Activated naive CD8-positive, alpha-beta T cell treated with anti-CD3 and anti-CD28 coated beads, Interleukin-2, amount 10 ng/mL, durations not matched to agents 7 days and 5 days (primary cell): Measurements from ENCODE around the gene B4GALNT2. TPM values are rescaled to one million over a fixed set of nuclear protein-coding genes. Genes with fewer than 3 reads are reported as not detected.
"Not testable (repeated sequence)": the region's sequence is repeated elsewhere in the genome, so short reads cannot be mapped to it uniquely, and the experiment has no call there.

Source experiments
- ATAC-seq: fragments of 150-1000 bp; cut with Tn5 transposase; one replicate; pipeline ENCODE4 v1.10.0; 2021; ENCODE audit warnings: low read depth, moderate library complexity
- POLR2A ChIA-PET: fragments of 350-600 bp; sonication (Branson Sonifier 250); formaldehyde crosslinking; loops from one replicate; lab custom pipeline; 2021; ENCODE audit warnings: antibody characterized with exemption; lab: Charles Lee
- DNase-seq: peaks from one replicate; pipeline ENCODE4 v3.0.0; 2021
- H3K27ac Mint-ChIP-seq: one replicate; pipeline ENCODE4 v1.8.0; 2022; ENCODE audit warnings: mild to moderate bottlenecking, mixed read lengths
- H3K27me3 Mint-ChIP-seq: one replicate; pipeline ENCODE4 v1.8.0; 2022; ENCODE audit warnings: mild to moderate bottlenecking, moderate library complexity, mixed read lengths
- H3K36me3 Mint-ChIP-seq: one replicate; pipeline ENCODE4 v1.8.0; 2021; ENCODE audit warnings: mild to moderate bottlenecking, mixed read lengths
- H3K4me1 Mint-ChIP-seq: one replicate; pipeline ENCODE4 v1.8.0; 2021; ENCODE audit warnings: mixed read lengths
- H3K4me3 Mint-ChIP-seq: one replicate; pipeline ENCODE4 v1.8.0; 2022; ENCODE audit warnings: mild to moderate bottlenecking, moderate library complexity, mixed read lengths
- H3K9me3 Mint-ChIP-seq: one replicate; pipeline ENCODE4 v1.8.0; 2021; ENCODE audit warnings: mixed read lengths
- total RNA-seq, 2 experiments: library from RNA; stranded (reverse); gene quantifications; one replicate each; pipeline ENCODE4 v1.2.3, GENCODE V29; 2021

Gene B4GALNT2
- total RNA-seq, 2 experiments from 2014 or later = not detected

DNA sequence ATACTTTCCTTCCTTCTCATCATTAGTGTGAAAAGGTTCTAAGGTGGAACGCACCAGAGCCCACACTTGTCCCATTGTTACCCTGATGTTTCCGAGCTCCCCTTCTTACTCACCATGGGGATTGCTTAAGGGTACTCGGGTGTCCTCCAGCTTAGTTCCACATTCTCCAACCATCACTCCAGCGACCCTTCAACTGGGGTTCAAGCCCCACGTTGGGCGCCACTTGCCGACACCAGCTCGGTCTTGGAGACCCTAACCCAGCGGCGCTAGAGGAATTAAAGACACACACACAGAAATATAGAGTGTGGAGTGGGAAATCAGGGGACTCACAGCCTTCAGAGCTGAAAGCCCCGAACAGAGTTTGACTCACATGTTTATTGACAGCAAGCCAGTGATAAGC is 43.4 kb downstream of the B4GALNT2 start:
- not testable (repeated sequence) for H3K36me3 Mint-ChIP-seq, H3K27ac Mint-ChIP-seq, H3K4me1 Mint-ChIP-seq, DNase-seq, ATAC-seq, H3K4me3 Mint-ChIP-seq, H3K27me3 Mint-ChIP-seq
- POLR2A ChIA-PET = interaction anchor here (0.8 kb wide), 1 partner anchor 50 kb away, joined by 3 read pairs; no protein-coding TSS in a partner anchor
- peaks cover 16% of the 10 kb centered on the region for H3K9me3 Mint-ChIP-seq

DNA sequence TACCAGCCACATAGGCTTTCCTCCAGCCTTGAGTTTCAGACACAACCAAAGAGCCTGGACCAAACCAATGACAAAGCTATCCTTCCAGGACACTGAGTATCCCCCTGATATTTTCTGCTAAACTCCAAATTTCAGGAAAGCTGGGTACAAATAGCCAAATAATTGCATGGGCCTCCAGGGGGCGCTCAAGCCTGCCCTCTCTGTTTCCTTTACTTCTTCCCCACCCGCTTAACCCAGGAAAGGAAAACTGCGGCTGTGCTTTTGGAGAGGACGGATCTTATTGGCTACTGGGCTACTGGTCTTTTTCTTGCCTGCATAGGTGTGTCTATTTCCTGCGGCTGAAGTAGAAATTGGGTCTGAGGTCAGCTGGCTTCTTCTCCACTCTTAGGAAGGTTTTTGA is 47.7 kb downstream of the B4GALNT2 start:
- peaks cover 5% of the 10 kb centered on the region for H3K4me1 Mint-ChIP-seq
- ATAC-seq (peak; percentile 22), DNase-seq (peak; percentile 65)
- H3K9me3 Mint-ChIP-seq = peaks cover 27% of the 10 kb centered on the region
- peaks cover 3% of the 10 kb centered on the region for H3K27me3 Mint-ChIP-seq
- peaks cover 11% of the 10 kb centered on the region for H3K36me3 Mint-ChIP-seq
- no peak overlapping the region for H3K27ac Mint-ChIP-seq
- POLR2A ChIA-PET = interaction anchor here (0.7 to 3.6 kb wide), 7 partner anchors 12 to 111 kb away, joined by 3 to 44 read pairs (median 4); no protein-coding TSS in a partner anchor
- no peak overlapping the region for H3K4me3 Mint-ChIP-seq

DNA sequence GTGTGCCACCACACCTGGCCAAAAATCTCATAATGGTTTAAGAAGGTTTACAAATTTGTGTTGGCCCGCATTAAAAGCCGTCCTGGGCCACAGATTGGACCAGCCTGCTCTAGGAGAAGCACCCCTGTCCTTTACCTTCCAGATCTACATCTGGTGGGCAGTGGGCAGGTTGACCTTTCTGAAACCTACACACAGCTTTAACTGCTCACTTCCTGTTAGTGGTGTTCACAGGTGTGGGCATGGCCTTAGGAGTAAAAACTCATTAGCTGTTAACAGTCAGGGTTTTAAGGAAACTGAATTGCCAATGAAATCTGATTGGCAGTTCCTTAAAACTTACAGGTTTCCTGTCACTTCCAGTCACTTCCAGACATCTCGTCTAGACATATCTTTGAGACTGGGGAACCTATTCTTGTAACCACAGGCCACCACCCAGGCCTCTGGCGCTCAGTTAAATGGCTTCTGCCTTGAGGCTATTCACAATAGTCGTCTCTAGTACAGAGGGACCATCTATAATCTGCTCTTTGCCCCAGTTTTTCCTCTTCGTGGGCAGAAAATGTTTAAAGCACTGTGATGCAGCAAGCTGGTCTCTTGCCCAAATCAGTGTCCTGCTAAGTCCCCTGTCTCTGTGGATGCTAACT is 48.5 kb downstream of the B4GALNT2 start:
- no peak overlapping the region for H3K4me3 Mint-ChIP-seq
- H3K36me3 Mint-ChIP-seq = peaks cover 13% of the 10 kb centered on the region
- H3K27me3 Mint-ChIP-seq = peaks cover 3% of the 10 kb centered on the region
- H3K9me3 Mint-ChIP-seq = peaks cover 27% of the 10 kb centered on the region
- no peak overlapping the region for H3K27ac Mint-ChIP-seq
- POLR2A ChIA-PET = interaction anchor here (1.0 to 3.6 kb wide), 5 partner anchors 12 to 49 kb away, joined by 3 to 44 read pairs (median 4); partner anchors contain the start of gene PHOSPHO1
- no peak for ATAC-seq
- no peak for DNase-seq
- peaks cover 5% of the 10 kb centered on the region for H3K4me1 Mint-ChIP-seq

DNA sequence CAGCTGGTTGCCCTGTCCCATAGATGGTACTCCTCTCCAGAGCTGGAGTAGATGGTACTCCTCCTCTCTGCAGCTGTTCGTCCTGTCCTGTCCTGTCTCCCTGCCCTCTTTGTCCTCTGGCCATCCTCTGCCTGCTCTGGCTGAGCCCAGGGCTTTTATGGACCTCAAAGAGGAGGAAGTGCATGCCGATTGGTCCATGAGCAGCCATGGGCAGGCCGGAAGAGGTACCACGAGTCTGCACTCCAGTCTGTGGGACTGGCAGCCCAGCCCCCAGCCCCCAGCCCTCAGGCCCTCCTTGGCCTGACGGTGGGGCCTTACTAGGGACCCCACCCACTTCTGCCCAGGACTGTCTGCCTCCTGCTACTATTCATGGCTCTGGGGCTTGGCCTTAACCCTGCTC is 50.8 kb downstream of the B4GALNT2 start:
- Mint-ChIP-seq H3K36me3 (peaks cover 15% of the 10 kb centered on the region), H3K4me1 (peaks cover 5% of the 10 kb centered on the region), H3K27ac (no peak overlapping the region), H3K27me3 (peaks cover 3% of the 10 kb centered on the region), H3K9me3 (peaks cover 18% of the 10 kb centered on the region), H3K4me3 (no peak overlapping the region)
- POLR2A ChIA-PET = no interaction called here
- no peak for ATAC-seq
- DNase-seq = no peak

DNA sequence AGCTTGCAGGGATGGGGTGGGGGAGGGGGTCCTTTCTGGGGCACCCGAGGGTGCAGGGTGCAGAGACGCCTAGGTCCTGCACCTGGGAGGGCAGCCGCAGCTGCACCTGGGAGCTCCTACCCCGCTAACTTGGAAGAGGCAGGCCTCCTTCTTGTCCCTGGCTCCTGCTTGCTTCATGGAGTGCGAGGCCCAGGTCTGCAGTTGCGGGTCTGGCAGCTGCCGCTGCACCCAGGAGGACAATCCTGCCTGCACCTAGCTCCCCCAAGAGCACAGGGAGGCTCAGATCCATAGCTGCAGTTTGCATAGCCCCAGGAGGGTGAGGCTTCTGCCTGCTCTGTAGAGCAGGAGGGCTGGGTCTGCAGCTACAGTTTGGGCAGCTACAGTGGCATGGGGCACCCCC is 51.2 kb downstream of the B4GALNT2 start:
- peaks cover 5% of the 10 kb centered on the region for H3K4me1 Mint-ChIP-seq
- peaks cover 18% of the 10 kb centered on the region for H3K9me3 Mint-ChIP-seq
- no peak overlapping the region for H3K4me3 Mint-ChIP-seq
- no peak overlapping the region for H3K27ac Mint-ChIP-seq
- ATAC-seq (no peak), DNase-seq (no peak)
- peaks cover 3% of the 10 kb centered on the region for H3K27me3 Mint-ChIP-seq
- POLR2A ChIA-PET = no interaction called here
- peaks cover 15% of the 10 kb centered on the region for H3K36me3 Mint-ChIP-seq

DNA sequence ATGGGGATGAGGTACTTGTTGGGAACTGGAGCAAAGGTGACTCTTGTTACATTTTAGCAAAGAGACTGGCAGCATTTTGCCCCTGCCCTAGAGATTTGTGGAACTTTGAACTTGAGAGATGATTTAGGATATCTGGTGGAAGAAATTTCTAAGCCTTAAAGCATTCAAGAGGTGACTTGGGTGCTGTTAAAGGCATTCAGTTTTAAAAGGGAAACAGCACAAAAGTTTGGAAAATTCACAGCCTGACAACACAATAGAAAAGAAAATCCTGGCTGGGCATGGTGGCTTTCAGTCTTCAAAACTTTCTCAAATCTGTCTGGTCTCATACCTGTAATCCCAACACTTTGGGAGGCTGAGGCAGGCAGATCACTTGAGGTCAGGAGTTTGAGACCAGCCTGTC is 52.0 kb downstream of the B4GALNT2 start:
- H3K4me3 Mint-ChIP-seq, DNase-seq, H3K27ac Mint-ChIP-seq, ATAC-seq, POLR2A ChIA-PET, H3K27me3 Mint-ChIP-seq, H3K4me1 Mint-ChIP-seq: not testable (repeated sequence)
- H3K36me3 Mint-ChIP-seq = peaks cover 15% of the 10 kb centered on the region
- peaks cover 18% of the 10 kb centered on the region for H3K9me3 Mint-ChIP-seq

DNA sequence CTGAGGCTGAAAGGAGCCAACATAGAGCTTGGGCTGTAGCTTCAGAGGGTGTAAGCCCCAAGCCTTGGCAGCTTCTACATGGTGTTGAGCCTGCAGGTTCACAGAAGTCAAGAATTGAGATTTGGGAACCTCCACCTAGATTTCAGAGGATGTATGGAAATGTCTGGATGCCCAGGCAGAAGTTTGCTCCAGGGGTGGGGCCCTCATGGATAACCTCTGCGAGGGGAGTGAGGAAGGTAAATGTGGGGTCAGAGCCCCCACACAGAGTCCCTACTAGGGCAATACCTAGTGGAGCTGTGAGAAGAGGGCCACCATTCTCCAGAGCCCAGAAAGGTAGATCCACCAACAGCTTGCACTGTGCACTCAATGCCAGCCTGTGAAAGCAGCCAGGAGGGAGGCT is 52.8 kb downstream of the B4GALNT2 start:
- H3K4me3 Mint-ChIP-seq, ATAC-seq, H3K27ac Mint-ChIP-seq, DNase-seq, H3K27me3 Mint-ChIP-seq, POLR2A ChIA-PET, H3K4me1 Mint-ChIP-seq: not testable (repeated sequence)
- peaks cover 15% of the 10 kb centered on the region for H3K36me3 Mint-ChIP-seq
- peaks cover 18% of the 10 kb centered on the region for H3K9me3 Mint-ChIP-seq

DNA sequence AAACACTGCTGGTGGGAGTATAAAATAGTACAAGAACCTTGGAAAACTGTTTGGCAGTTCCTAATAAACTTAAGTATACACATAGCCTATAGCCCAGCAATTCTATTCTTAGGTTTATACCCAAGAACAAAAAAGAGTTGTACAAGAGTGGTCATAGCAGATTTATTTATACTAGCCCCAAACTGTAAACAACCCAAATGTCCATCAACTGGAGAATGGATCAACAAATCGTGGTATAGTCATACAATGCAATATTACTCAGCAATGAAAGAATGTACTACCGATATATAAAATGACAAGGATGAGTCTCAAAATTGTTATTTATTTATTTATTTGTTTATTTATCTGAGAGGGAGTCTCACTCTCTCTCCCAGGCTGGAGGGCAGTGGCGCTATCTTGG is 54.7 kb downstream of the B4GALNT2 start:
- no peak overlapping the region for H3K27ac Mint-ChIP-seq
- peaks cover 15% of the 10 kb centered on the region for H3K36me3 Mint-ChIP-seq
- no peak for DNase-seq
- POLR2A ChIA-PET = no interaction called here
- no peak for ATAC-seq
- H3K9me3 Mint-ChIP-seq = peaks cover 16% of the 10 kb centered on the region
- no peak overlapping the region for H3K4me3 Mint-ChIP-seq
- H3K27me3 Mint-ChIP-seq = peaks cover 4% of the 10 kb centered on the region
- peaks cover 13% of the 10 kb centered on the region for H3K4me1 Mint-ChIP-seq

DNA sequence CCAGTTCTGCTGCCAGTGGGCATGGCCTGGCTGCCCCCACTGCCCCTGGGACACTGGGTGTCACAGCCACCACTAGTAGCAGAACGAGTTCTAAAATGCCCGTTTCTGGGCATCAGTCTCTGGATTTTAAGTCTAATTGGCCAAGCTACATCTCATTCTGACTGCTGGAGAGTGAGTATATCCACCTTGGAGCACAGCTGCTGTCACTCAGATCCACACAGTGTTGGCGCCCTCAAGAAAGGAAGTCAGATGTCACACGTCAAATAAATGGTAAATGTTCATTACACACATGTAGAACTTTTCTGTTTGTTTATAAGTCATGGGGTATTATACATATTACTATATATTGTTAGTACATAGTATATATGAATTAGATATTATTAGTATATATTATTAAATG is 58.4 kb downstream of the B4GALNT2 start:
- POLR2A ChIA-PET = interaction anchor here (1.5 to 6.1 kb wide), 7 partner anchors 16 to 35 kb away, joined by 4 to 120 read pairs (median 28); partner anchors contain the start of genes ABI3 and GNGT2
- Mint-ChIP-seq H3K4me1 (peaks cover 29% of the 10 kb centered on the region), H3K27ac (peak overlapping the region; percentile 42), H3K36me3 (peaks cover 4% of the 10 kb centered on the region), H3K9me3 (peaks cover 4% of the 10 kb centered on the region), H3K27me3 (peaks cover 1% of the 10 kb centered on the region), H3K4me3 (peak overlapping the region; percentile 60)
- ATAC-seq (no peak), DNase-seq (no peak)

DNA sequence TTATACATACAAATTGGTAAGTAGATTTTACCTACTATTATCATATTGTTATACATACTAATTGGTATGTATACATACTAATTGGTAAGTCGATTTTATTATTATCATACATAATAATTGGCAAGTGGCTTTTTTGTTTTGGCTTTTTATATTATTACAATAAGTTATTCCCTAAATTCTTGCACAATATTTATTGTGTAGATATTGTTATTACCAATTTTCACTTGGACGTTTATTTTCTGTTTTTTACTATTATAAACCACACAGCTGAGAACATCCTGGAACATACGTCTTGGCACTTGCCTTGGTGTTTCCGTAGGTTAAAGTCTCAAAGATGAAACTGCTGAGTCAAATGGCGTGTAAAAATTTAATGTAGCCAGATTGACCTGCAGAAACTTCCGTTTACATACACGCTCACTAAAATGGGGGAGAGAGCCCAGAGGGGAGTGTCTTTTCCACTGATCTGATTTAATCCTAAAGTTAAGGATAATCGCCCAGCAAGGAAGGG is 58.9 kb downstream of the B4GALNT2 start:
- H3K27ac Mint-ChIP-seq = peak overlapping the region; percentile 100
- DNase-seq (no peak), ATAC-seq (peak; percentile 3)
- H3K27me3 Mint-ChIP-seq = peaks cover 1% of the 10 kb centered on the region
- no peaks in the 10 kb centered on the region for H3K9me3 Mint-ChIP-seq
- POLR2A ChIA-PET = interaction anchor here (0.8 to 6.1 kb wide), 9 partner anchors 11 to 37 kb away, joined by 3 to 120 read pairs (median 7); partner anchors contain the start of genes ABI3 and GNGT2
- H3K36me3 Mint-ChIP-seq = no peaks in the 10 kb centered on the region
- peaks cover 31% of the 10 kb centered on the region for H3K4me1 Mint-ChIP-seq
- peak overlapping the region; percentile 91 for H3K4me3 Mint-ChIP-seq

DNA sequence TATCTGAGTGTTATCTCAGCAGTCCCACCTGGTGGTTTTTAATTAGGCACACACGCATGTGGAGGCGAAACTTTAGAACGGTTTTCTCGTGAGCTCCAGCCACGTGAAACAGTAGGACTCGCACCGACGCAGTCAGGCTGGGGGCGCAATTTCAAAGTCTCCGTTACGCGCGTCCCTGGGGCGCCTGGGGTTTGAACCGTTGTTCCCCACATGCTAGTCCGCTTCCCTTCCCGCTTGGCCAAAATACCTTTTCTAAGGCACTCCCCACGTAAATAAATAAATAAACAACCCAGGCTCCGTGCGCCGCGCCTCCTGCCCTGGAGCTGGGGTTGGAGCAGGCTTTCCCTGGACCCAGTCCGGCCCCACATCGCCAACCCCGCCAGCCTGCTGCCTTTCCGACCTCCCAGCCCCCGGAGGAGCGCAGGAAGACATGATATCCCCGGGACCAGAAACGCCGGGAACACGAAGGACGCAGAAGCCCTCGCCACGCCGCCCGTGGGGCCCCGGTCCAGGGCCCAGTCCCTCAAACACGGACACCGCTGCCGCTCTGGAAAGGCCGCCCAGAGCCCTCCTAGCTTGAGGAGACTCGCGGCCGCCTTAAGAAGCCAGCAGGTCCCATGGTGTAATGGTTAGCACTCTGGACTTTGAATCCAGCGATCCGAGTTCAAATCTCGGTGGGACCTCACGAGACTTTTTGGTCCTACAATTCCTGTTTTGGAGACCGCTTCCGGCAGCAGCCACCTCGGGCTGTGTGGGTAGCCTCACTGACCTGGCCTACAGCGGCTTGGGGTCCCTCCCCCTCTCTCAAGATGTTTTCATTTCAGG is 59.6 kb downstream of the B4GALNT2 start:
- Mint-ChIP-seq H3K9me3 (no peaks in the 10 kb centered on the region), H3K4me1 (peaks cover 34% of the 10 kb centered on the region), H3K27ac (peak overlapping the region; percentile 100)

DNA sequence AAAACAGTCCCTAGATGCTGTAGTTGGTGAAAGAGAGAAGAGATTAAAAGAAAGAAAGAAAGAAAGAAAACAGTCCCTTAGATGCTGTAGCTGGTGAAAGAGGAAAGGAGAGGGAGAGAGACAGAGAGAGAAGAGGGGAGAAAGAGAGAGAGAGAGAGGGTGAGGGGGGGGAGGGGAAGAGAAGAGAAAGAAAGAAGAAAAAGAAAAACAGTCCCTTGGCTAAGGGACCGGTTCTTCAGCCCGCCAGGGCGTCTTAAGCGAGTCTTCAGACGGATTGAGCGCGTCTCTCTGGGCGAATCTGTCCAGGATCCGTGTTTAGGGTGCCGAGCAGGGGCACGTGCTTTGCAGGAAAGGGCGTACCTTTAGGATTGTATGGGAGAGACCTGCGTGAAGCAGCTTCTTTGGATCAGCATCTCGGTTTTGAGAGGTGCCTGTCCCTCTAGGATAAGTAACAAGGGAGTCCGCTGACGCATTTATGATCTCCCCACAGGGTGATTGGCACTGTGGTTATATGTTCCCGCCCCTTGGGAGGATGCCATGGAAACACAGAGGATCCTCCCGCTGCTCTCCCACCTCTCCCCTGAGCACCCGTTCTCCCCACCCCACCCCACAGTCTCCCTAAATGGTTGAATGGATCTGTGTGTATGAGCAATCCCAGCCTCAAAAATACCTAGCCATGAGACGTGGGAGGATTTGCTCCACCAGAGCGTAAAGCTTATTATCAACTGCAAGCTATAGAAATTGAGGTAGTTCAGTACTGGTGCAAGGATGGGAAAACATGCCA is 61.1 kb downstream of the B4GALNT2 start:
- DNase-seq (no peak), ATAC-seq (no peak)
- Mint-ChIP-seq H3K9me3 (no peaks in the 10 kb centered on the region), H3K4me3 (peak overlapping the region; percentile 91), H3K4me1 (peaks cover 34% of the 10 kb centered on the region), H3K36me3 (no peaks in the 10 kb centered on the region), H3K27me3 (peaks cover 1% of the 10 kb centered on the region), H3K27ac (peak overlapping the region; percentile 100)
- POLR2A ChIA-PET = interaction anchor here (0.7 to 6.1 kb wide), 8 partner anchors 11 to 37 kb away, joined by 4 to 120 read pairs (median 18); partner anchors contain the start of genes ABI3, GNGT2 and PHOSPHO1

More for the DNA sequence above, 59.6 kb downstream of the B4GALNT2 start:
- Mint-ChIP-seq H3K27me3 (peaks cover 1% of the 10 kb centered on the region), H3K36me3 (no peaks in the 10 kb centered on the region), H3K4me3 (peak overlapping the region; percentile 91)
- ATAC-seq (peak; percentile 50), DNase-seq (peak; percentile 96)
- POLR2A ChIA-PET = interaction anchor here (0.6 to 6.1 kb wide), 14 partner anchors 10 to 1245 kb away, joined by 3 to 120 read pairs (median 6); partner anchors contain the start of genes ABI3, GNGT2 and UBE2Z
